Activated effector memory CD4-positive, alpha-beta T cell treated with Interleukin-2 at 50 U/mL for 16 hours (primary cell): ENCODE results near the gene DGCR2.

Experiments
- DNase-seq: peaks from one replicate; pipeline ENCODE4 v3.0.0-alpha.2; 2020

The DGCR2 gene

DNA sequence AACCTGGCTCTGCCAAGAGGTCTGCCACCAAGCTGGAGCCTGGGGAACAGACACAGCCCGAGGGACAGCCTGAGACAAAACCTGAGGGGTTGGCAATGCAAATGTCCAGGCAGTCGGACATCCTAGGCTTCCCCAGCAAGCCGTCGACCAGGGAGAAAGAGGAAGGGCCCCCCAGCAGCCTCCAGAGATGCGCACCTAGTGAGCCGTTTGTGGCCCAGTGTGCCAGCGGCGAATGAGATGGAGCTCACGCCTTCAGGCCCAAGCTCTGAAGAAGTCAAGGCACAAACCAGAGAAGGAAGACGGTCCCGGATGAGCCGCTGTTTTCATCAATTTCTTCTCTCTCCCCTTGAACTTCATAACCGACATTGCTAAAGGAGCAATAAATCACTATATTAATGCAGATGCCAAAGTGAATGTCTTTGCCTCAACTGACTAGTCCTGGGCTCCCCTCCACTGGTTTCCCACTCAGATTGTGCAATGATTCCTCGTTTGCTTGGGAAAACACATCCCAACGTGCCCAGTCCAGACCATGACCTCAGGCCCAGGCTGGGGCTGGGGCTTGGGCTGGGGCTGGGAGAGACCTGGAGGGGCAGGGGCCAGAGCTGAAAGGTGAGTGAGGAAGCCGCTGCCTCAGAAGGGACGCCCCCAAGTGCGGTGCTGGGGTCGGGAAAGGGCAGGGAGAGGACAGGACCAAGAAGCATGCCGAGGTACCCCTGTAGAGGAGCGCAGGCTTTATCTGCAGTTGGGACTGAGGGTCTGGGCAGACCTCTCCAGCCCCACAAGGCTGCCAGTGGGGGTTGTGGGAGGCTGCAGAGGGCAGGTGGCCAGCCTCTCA lies 3.5 kb upstream of the DGCR2 start:
- no peak for DNase-seq

DNA sequence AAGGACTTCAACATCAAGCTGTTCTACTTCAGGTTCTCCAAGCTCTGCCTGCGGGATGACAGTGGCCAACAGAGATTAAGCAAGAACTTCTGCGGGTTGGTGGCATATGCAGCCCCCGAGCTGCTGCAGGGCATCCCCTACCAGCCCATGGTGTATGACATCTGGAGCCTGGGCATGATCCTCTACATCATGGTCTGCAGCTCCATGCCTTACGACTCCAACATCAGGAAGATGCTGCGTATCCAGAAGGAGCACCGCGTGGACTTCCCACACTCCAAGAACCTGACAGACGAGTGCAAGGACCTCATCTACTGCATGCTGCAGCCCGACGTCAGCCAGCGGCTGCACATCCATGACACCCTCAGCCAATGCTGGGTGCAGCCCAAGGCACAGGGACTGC lies 2.8 kb upstream of the DGCR2 start:
- no peak for DNase-seq

DNA sequence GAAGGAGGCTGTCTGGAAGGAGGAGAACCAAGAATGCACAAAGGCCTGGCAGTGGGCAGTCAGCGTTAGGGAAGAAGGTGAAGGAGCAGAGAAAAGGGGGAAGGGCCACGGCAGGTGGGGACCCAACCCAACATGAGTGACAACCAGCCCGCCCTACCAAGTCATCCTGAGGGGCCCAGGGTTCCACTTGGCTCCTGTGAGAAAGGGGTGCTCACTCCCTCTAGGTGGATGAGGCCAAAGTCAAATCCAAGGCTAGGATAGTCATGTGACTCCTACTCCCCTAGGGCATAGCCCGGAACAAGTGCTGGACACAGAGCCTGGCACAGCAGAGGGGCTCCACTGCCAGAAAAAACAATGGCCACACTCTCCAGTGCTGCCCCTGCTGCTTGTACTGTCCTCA lies 2.2 kb upstream of the DGCR2 start:
- no peak for DNase-seq

DNA sequence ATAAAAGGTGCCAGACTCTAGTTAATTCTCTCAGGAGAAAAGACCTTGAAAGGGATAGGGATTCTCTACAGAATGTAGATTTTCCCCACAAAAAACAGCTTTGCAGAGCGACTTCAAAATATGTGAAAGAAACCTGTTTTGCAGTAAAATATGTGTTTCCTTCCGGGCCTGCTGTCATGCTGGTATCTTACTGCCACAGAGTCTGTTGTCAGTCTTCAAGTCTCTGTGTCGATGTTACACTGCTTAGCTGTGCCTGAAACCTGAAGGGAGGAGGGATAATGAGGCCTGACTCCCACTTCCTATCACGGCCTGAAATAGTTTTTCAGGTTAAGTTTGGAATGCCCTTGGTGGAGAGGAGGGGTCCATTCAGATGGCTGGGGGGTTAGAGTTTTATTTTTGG lies 1.7 kb upstream of the DGCR2 start:
- no peak for DNase-seq

DNA sequence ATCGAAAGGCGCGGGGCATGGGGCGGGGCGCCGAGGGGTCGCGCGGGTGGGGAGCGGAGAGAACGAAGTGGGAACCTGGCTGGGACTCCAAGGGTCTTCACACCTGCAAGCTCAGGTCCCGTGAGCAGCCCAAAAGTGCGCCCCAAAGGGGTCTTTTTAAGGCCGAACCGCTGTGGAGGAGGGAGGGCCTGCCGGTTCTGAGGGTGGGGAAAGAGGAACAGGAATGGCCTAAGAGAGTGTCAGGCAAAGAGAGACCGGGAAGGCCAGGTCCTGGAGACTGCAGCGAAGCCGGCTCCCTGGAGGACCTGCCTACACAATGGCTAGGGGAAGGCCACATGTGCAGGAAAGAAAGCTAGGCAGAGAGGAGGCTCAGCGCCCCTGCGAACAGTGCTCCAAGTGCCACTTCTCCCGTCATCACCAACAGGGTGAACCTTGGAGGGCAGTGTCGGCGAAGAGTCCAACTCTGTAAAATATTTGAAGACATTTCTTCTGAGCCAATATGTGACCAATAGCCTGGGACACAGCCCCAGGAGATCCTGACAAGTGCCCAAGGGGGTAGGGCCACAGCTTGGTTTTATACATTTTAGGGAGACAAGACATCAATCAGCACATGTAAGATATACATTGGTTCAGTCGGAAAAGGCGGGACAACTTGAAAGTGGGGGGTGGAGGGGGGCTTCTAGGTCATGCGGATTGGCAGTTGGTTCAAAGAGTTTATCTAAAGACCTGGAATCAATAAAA lies 710 bp upstream of the DGCR2 start:
- DNase-seq: no peak

DNA sequence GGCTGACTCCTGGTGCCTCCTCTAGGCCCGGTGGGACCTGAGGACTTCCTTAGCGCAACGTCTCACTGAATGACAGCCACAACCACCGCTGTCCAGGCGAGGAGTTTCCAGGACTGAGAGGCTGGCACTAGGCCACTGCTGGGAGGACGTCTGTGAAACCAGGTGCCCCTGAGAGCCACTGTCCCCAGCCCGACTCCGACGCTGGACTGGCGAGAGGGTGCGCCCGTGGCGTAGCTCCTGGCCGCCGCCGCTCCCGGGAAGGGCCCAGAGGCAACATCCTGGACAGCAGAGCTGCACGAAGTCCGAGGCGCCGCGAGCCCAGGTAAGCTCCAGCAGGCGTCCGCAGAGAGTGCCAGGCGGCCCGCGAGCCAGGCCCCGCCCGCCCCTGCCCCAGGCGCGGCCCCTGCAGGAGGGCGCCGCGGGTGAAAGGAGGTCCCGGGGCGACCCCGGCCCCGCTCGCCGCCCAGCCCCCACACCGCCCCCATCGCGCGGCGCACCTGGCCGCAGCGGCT lies 525 bp downstream of the DGCR2 start:
- DNase-seq: peak; percentile 18

DNA sequence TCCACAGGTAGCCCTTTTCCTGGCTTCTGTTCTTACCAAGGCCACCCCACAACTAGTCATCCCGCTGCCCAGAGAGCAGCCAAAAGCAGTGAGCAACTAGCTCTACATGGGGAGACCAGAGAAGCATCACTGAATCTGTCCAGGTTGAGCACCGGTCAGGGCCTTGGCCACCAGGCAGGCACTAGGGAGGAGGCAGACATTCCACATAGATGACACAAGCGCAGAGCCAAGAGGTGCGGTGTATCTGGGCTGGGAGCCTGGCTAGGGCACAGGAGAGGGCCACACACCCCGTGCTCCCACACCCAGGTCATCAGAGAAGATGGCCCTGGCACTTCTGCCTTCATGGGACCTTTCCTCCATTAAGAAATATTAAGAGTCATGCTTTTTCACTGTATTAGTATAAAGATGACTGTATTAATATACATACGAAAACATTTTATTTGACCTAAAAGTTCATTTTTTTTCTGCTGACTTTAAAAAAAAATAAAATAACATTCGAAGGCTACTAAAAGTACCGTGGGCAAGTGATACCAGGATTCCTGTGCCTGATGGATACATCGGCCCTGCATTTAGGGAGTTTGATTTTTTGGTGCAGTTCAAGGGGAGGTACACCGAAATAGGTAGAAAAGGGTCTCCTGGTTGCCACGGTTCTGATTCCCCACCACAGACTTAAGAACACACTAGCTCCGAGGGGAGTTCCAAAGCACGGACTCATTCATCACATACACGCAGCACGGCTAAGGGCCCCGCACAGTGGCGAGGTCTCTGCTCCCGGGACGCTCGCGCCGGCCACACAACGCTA lies 1.2 kb downstream of the DGCR2 start:
- DNase-seq: no peak

DNA sequence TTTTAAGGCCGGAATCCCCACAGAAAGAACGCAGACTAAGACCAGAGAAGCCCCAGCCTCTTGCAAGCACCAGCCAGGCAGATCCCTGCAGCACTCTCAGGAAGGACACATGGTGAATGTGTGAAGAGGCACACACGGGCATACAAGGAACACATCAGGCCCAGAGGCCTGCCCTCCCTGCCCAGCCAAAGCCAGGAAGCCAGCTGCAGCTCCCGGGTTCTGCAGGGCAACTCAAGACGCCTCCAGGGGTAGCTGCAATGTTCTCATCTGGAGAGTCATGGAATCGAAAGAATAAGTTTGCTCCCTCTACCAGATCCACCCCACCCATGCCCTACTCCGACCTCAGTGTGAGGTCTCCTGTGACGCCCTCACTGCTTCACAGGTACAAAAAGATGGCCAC lies 2.3 kb downstream of the DGCR2 start:
- DNase-seq: no peak

DNA sequence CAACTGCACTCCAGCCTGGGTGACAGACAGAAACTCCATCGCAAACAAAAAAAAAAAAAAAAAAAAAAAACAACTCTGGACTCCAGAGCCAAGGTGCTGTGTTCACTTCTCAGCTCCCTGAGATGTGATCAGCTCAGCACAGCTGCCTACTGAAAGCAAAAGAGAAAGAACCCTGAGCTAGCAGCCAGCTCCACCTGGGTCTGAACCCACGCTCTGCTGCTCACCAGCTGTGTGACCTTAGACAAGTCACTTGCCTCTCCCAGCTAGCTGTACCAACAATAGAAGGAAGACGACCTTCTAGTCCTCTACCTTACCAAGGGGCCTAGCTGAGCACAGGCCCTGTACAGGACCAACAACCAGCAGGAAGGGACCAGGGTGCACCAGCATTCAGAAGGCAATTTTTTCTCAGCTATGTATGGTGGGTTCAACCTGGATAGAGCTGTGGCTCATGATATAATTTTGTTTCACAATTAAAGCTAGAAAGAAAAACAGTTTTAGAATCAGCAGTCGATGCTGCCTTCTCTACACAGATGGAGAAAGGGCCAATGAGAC lies 3.8 kb downstream of the DGCR2 start:
- no peak for DNase-seq

DNA sequence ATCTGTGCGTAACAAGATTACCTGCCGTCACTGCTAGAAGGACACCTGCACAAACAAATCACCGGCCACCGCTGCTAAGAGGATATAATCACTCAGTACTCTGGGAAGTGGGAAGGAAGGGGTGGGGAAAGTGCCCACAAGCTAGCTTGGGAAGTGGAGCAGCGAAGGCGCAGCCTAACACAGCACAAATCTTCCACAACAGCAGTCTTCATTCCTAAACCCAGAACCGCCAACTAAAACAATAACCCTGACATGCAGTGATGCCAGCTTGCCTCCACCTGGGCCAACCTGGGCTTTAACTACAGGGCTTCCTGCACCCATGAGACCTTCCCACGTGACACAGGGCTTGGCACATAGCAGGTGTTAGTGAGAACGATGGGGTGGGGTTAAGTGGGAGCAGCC lies 5.1 kb downstream of the DGCR2 start:
- no peak for DNase-seq

DNA sequence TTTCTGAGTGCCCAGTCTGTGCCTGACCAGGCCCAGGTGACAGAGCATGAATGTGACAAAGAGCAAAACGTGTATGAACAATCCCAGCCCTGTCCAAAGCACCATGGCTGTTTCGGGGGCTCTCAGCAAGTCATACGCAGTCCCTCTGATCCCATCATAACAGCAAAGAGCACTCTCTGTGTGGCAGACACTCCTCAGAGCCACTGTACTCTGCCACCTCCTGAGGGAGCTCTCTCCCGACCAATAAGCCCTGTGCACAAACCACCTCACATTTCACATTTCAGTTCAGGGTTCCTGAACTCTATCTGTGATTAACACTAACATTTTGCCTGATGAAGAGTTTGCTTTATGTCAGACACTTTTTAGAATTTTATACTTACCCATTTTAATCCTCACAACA lies 6.6 kb downstream of the DGCR2 start:
- DNase-seq: no peak

DNA sequence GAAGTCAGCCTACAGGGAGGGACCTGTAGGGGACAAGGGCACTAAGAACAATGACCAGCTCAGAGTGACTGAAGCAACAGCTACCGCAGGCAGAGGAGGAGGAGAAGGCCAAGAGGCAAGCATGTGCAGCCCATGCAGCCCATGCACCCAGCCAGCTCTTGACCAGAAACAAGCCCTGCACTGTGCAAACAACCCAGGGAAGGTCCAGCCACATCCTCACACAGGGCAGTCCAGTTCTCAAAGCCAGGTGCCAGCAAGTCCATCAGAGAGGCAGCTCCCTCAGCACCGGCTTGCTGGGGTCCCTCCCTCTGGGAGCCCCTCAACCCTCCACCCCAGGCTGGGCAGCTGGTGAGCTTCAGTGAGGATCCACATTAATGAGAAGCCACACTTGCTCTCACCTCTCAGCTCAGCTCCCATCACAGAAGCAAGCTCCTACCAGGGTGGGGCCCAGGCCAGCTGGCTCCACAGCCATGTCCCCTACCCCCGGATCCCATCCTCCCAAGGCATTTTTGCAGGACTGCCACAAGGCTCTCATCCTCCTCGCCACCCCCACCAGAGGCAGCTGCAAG lies 7.1 kb downstream of the DGCR2 start:
- DNase-seq: no peak

DNA sequence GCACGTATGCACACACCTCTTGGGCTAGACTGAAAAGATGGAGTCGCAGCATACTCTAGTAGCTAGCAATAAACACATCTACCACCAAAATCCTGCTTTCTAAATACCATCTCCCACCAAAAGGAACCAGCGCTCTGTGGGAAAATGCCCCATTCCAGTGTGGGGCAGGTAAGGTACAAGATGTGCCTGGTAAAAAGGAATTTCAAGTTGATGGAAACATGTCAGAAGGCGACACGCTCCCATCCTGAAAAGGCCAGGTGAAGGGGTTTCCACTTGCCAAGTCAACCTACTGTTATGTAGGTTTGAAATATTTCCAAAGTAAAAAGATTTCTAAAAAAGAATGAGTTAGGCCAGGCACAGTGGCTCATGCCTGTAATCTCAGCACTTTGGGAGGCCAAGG lies 8.8 kb downstream of the DGCR2 start:
- no peak for DNase-seq

DNA sequence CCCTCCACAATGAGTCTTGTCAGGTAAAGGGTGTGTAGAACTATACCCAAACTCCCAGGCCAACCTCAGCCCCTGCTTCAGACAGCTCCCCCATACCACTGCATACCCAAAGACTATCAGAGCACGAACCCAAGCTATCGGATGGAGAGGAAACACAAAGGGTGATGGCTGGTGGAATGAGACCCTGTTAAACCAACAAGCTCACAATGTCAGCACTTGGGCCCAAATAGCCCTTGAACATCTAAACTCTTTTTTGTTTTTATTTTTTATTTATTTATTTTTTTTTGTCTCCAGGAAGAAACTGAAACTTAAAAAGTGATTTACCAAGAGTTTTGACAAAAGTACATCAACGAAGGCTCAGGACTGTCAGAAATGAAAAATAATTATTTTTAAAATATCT lies 10.6 kb downstream of the DGCR2 start:
- DNase-seq: no peak

DNA sequence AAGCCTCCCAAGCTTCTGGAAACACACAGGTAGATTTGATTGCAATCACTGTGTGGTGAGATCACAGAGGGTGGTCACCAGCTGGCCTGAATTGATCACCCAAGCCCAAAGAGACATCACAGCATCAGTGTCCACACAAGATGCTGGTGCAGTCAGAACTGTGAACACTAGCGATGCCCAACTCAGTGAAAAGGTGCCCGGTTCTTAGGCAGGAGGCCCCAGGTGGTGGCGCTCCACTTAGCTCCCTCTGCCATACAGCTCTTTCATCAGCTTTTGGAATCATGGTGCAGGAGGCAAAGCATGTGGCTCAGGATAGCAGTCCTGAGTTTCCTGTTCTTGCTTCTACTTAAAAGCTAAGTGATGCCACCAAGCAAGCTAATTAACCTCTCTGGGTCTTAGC lies 11.1 kb downstream of the DGCR2 start:
- DNase-seq: no peak

DNA sequence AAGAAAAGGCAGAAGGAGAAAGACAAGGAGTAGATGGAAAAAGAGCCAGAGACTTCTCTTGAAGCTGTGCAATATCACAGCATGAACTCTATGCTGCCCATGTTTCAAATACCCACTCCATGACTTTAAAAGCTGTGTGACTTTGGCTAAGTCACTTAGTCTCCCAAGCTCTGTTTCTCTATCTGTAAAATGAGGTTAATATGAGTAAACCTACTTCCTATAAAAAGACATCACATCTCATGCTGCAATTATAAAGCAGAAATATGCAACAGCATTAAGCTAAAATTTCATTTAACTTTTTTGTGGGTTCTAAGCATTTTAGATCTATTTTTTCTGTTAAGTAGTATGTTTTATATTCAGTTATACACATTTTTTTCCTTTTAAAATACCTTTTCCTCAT lies 11.6 kb downstream of the DGCR2 start:
- DNase-seq: no peak

DNA sequence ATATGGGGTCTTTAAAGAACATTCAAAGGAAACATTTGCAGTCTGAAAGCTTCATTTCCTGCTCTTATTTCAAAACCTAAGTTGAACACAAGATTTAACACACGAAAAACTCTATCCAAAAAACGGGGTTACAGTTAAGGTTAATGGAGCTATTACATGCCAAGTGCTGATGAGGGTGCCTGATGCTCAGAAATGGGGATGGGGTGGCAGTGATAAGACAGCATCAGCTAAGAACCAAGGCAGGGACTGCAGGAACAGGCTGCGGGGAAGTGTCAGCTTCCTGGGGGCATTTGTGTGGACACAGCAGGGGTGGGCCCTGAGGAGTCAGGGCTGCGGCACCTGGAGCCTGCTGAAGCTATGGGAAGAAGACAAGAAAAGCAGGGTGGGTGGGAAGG lies 12.2 kb downstream of the DGCR2 start:
- DNase-seq: no peak

DNA sequence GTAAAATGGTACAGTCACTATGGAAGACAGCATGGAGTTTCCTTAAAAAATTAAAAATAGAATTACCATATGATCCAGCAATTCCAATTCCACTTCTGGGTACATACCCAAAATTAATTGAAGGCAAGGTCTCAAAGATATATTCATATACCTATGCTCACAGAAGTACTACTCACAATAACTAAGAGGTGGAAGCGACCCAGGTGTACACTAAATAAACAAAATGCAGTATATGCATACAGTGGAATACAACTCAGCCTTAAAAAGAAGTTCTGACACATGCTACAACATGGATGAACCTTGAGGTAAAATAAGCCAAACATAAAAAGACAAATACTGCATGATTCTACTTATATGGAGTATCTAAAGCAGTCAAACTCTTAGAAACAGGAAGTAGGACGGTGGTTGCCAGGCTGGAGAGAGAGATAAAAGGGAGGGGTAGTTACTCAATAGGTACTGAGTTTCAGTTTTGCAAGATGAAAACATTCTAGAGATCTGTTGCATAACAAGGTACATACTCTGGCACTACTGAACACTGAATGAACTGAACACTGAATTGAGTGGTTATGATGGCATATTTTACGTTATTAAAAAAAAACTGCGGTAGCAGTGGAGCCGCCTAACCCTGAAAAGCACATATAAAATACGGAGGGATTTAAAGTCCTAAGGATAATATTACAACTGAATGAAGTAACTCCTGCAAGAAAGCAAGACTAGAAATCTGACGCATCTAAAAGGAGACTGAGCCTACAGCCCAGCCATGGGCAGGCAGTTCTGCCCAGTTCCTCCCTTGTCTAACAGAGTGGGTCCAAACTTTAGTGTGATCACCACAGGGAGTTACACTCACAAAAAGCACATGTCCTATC lies 12.8 kb downstream of the DGCR2 start:
- peak; percentile 26 for DNase-seq

DNA sequence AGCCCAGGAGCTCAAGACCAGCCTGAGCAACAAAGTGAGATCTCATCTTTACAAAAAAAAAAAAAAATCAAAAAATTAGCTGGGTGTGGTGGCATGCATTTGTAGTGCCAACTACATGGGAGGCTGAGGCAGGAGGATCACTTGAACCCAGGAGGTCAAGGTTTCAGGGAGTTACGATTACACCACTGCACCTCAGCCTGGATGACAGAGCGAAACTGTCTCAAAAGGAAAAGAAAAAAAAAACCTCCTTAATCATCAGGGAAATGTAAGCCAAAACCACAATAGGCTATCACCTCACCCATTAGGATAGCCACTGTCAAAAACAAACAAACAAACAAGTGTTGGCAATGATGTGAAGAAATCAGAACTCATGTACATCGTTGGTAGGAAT lies 13.4 kb downstream of the DGCR2 start:
- DNase-seq: no peak

DNA sequence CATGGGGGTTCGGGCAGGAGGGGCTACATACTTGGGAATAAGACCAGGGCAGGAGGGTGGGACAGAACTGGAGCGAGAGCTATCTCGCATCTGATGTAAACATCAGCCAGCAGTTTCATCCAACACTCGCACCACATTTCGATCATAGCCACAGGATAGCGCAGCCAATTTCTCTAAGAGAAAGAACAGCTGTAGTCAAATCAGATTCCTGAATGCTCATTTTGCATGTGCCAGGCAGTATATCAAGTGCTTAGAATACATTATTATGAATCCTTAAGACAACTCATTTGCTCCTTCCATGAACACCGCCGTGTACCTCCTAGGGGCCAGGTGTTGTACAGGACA lies 14.5 kb downstream of the DGCR2 start:
- DNase-seq: no peak

DNA sequence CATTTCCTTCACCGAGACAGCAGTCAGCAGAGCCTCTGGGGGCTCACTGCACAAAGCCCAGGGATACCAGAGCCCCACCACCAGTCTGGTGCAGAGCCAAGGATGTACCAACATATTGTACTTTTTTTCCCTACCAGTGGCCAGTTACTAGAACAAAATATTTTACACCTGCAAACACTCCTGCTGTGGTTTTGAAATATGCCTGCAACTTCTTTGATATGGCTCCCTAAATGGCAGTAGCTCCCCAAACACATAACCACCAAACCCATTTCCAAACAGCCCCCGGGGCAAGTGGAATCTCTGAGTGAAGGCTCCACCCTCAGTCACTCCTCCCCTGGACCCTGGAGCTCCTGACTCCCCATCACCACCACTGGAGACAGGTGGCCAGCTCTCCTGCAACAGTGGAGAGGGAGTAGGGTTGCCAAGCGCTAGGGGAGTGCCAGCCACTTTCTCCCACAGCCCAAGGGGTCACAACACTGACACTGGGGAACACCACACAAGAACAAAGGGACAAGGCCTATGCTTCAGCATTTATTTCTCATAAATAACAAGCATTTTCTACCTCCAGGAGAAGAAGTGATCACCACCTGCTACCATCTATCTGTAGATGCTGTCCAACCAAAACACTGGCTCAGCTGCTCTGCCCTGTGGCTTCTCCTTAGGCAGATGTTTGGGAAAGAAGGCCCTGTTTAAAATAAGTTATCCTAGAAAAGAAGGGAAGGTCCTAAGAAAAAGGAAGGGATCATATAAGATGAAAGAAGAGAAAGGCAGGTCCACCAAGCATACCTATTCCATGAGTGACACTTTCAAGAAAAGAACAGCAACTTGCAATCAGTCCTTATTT lies 15.1 kb downstream of the DGCR2 start:
- DNase-seq: no peak
